Measurements from ENCODE around the gene TMCO2.

DNA sequence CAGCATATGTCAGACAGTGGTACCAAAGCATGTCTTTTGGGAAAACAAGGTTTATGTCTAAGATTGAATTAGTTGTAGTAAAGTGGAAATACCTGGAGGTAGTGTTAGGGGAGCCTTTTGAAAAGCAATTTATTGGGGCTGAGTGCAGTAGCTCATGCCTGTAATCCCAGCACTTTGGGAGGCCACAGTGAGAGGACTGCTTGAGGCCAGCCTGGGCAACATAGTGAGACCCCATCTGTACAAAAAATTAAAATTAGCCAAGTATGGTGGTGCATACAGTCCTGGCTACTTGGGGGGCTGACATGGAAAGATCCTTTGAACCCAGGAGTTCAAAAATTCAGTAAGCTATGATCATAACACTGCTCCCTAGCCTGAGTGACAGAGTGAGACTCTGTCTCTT, 17.6 kb downstream of the TMCO2 start:
- TF ChIP-seq, protein P1, sequence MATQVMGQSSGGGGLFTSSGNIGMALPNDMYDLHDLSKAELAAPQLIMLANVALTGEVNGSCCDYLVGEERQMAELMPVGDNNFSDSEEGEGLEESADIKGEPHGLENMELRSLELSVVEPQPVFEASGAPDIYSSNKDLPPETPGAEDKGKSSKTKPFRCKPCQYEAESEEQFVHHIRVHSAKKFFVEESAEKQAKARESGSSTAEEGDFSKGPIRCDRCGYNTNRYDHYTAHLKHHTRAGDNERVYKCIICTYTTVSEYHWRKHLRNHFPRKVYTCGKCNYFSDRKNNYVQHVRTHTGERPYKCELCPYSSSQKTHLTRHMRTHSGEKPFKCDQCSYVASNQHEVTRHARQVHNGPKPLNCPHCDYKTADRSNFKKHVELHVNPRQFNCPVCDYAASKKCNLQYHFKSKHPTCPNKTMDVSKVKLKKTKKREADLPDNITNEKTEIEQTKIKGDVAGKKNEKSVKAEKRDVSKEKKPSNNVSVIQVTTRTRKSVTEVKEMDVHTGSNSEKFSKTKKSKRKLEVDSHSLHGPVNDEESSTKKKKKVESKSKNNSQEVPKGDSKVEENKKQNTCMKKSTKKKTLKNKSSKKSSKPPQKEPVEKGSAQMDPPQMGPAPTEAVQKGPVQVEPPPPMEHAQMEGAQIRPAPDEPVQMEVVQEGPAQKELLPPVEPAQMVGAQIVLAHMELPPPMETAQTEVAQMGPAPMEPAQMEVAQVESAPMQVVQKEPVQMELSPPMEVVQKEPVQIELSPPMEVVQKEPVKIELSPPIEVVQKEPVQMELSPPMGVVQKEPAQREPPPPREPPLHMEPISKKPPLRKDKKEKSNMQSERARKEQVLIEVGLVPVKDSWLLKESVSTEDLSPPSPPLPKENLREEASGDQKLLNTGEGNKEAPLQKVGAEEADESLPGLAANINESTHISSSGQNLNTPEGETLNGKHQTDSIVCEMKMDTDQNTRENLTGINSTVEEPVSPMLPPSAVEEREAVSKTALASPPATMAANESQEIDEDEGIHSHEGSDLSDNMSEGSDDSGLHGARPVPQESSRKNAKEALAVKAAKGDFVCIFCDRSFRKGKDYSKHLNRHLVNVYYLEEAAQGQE (IDR thresholded peaks at IDR 0.05; ENCODE audit: insufficient read depth in 1 of 2, low read depth in 2 of 2, low read length in 2 of 2) = no peak
- TF ChIP-seq POLR2AphosphoS5 (IDR thresholded peaks at IDR 0.05; ENCODE audit: low read depth, low read length) = no peak
